Memory B cell (primary cell): ENCODE data around the gene GPANK1.
"Not testable (repeated sequence)": the region's sequence is repeated elsewhere in the genome, so short reads cannot be mapped to it uniquely, and the experiment has no call there.

Experiments
- ATAC-seq: fragments of 150-1000 bp; cut with Tn5 transposase; 2 replicates; pipeline ENCODE4 v1.10.0; 2021; ENCODE audit warnings: low read depth, mild to moderate bottlenecking, moderate library complexity
- DNase-seq, 2 donors: peaks; one replicate each; pipeline ENCODE4 v3.0.0; 2022; ENCODE audit warnings: low spot score in 2 of 2
- H3K27ac Mint-ChIP-seq: one replicate; pipeline ENCODE4 v1.8.0; 2022; ENCODE audit warnings: mild to moderate bottlenecking, moderate library complexity, mixed read lengths
- H3K27me3 Mint-ChIP-seq: one replicate; pipeline ENCODE4 v1.8.0; 2022; ENCODE audit warnings: mixed read lengths
- H3K36me3 Mint-ChIP-seq: one replicate; pipeline ENCODE4 v1.8.0; 2022; ENCODE audit warnings: mild to moderate bottlenecking, mixed read lengths
- H3K4me1 Mint-ChIP-seq: one replicate; pipeline ENCODE4 v1.8.0; 2022; ENCODE audit warnings: mixed read lengths
- H3K4me3 Mint-ChIP-seq: one replicate; pipeline ENCODE4 v1.8.0; 2022; ENCODE audit warnings: mild to moderate bottlenecking, moderate library complexity, mixed read lengths
- H3K9me3 Mint-ChIP-seq: one replicate; pipeline ENCODE4 v1.8.0; 2022; ENCODE audit warnings: mixed read lengths

Gene GPANK1

GRCh38 chr6:31664790-31665500, at the start of gene GPANK1:
Gene GPANK1 (minus strand): TSS chr6:31664997. CDS start chr6:31664478, 519 bp downstream.
- ATAC-seq (peak; percentile 39), DNase-seq (peak; percentile 75 to 79)
- H3K9me3 Mint-ChIP-seq = no peaks in the 10 kb centered on the region
- peaks cover 48% of the 10 kb centered on the region for H3K4me1 Mint-ChIP-seq
- H3K27me3 Mint-ChIP-seq = no peaks in the 10 kb centered on the region
- peak within 1 kb of the TSS; percentile 95 for H3K4me3 Mint-ChIP-seq
- H3K36me3 Mint-ChIP-seq = peaks cover 21% of the 10 kb centered on the region
- H3K27ac Mint-ChIP-seq = peak within 1 kb of the TSS; percentile 97

- Mint-ChIP-seq H3K9me3 (no peaks in the 10 kb centered on the region), H3K4me3 (no peak overlapping the region), H3K27me3 (no peaks in the 10 kb centered on the region), H3K4me1 (peaks cover 12% of the 10 kb centered on the region), H3K27ac (no peak overlapping the region), H3K36me3 (no peaks in the 10 kb centered on the region)
- DNase-seq = no peak
- no peak for ATAC-seq
These were observed 49.3 kb upstream of the GPANK1 start for GRCh38 chr6:31713991-31714684.

GRCh38 chr6:31713465-31713864, 48.7 kb upstream of the GPANK1 start:
- ATAC-seq = no peak
- Mint-ChIP-seq H3K4me1 (peaks cover 12% of the 10 kb centered on the region), H3K27ac (no peak overlapping the region), H3K4me3 (no peak overlapping the region), H3K36me3 (no peaks in the 10 kb centered on the region), H3K9me3 (no peaks in the 10 kb centered on the region), H3K27me3 (no peaks in the 10 kb centered on the region)
- DNase-seq = no peak

- Mint-ChIP-seq H3K4me3 (no peak overlapping the region), H3K36me3 (no peaks in the 10 kb centered on the region), H3K9me3 (no peaks in the 10 kb centered on the region), H3K27me3 (no peaks in the 10 kb centered on the region), H3K4me1 (peaks cover 12% of the 10 kb centered on the region), H3K27ac (no peak overlapping the region)
- ATAC-seq (peak; percentile 98), DNase-seq (peak in 1 of 2 donors; percentile 30)
These were observed 47.5 kb upstream of the GPANK1 start for GRCh38 chr6:31712296-31712695.

GRCh38 chr6:31711233-31711632, 46.4 kb upstream of the GPANK1 start:
- Mint-ChIP-seq H3K4me3 (no peak overlapping the region), H3K27me3 (no peaks in the 10 kb centered on the region), H3K36me3 (no peaks in the 10 kb centered on the region), H3K9me3 (no peaks in the 10 kb centered on the region), H3K4me1 (peaks cover 12% of the 10 kb centered on the region), H3K27ac (no peak overlapping the region)
- no peak for DNase-seq
- no peak for ATAC-seq

GRCh38 chr6:31710523-31711219, 45.9 kb upstream of the GPANK1 start:
- Mint-ChIP-seq H3K27ac (no peak overlapping the region), H3K4me3 (peak overlapping the region; percentile 52)
- no peak for ATAC-seq

GRCh38 chr6:31709157-31709556, 44.4 kb upstream of the GPANK1 start:
- not testable (repeated sequence) for DNase-seq, H3K36me3 Mint-ChIP-seq, H3K27me3 Mint-ChIP-seq, ATAC-seq, H3K4me3 Mint-ChIP-seq, H3K27ac Mint-ChIP-seq, H3K9me3 Mint-ChIP-seq
- H3K4me1 Mint-ChIP-seq = peaks cover 12% of the 10 kb centered on the region

More at GRCh38 chr6:31710523-31711219, 45.9 kb upstream of the GPANK1 start:
- peaks cover 12% of the 10 kb centered on the region for H3K4me1 Mint-ChIP-seq
- no peaks in the 10 kb centered on the region for H3K27me3 Mint-ChIP-seq
- no peak for DNase-seq
- H3K9me3 Mint-ChIP-seq = no peaks in the 10 kb centered on the region
- no peaks in the 10 kb centered on the region for H3K36me3 Mint-ChIP-seq

GRCh38 chr6:31708224-31708623, 43.4 kb upstream of the GPANK1 start:
- Mint-ChIP-seq H3K36me3 (no peaks in the 10 kb centered on the region), H3K4me3 (no peak overlapping the region), H3K4me1 (peaks cover 14% of the 10 kb centered on the region), H3K9me3 (no peaks in the 10 kb centered on the region), H3K27me3 (no peaks in the 10 kb centered on the region), H3K27ac (no peak overlapping the region)
- ATAC-seq = no peak
- DNase-seq = no peak

- ATAC-seq = no peak
- Mint-ChIP-seq H3K27ac (no peak overlapping the region), H3K9me3 (no peaks in the 10 kb centered on the region), H3K4me1 (peaks cover 14% of the 10 kb centered on the region), H3K36me3 (no peaks in the 10 kb centered on the region), H3K27me3 (no peaks in the 10 kb centered on the region), H3K4me3 (no peak overlapping the region)
- DNase-seq = no peak
These were observed 42.9 kb upstream of the GPANK1 start for GRCh38 chr6:31707701-31708100.

- H3K27me3 Mint-ChIP-seq = no peaks in the 10 kb centered on the region
- ATAC-seq (no peak), DNase-seq (no peak)
- H3K27ac Mint-ChIP-seq = no peak within 1 kb of the TSS
- H3K36me3 Mint-ChIP-seq = no peaks in the 10 kb centered on the region
- H3K4me3 Mint-ChIP-seq = no peak within 1 kb of the TSS
- peaks cover 19% of the 10 kb centered on the region for H3K4me1 Mint-ChIP-seq
- H3K9me3 Mint-ChIP-seq = no peaks in the 10 kb centered on the region
These were observed 41.8 kb upstream of the GPANK1 start, which contains the start of gene LY6G6F for GRCh38 chr6:31706599-31706998. Gene LY6G6F (plus strand): TSS chr6:31706866. CDS start chr6:31706907, 41 bp downstream.

GRCh38 chr6:31705931-31706330, 41.1 kb upstream of the GPANK1 start:
- no peaks in the 10 kb centered on the region for H3K36me3 Mint-ChIP-seq
- H3K4me1 Mint-ChIP-seq = peaks cover 22% of the 10 kb centered on the region
- DNase-seq (no peak), ATAC-seq (no peak)
- H3K9me3 Mint-ChIP-seq = no peaks in the 10 kb centered on the region
- H3K27me3 Mint-ChIP-seq = no peaks in the 10 kb centered on the region
- no peak overlapping the region for H3K4me3 Mint-ChIP-seq
- H3K27ac Mint-ChIP-seq = no peak overlapping the region

GRCh38 chr6:31702819-31703716, 38.3 kb upstream of the GPANK1 start, which contains the start of gene ABHD16A:
Gene ABHD16A (minus strand): TSS chr6:31703324. CDS start chr6:31703281, 43 bp downstream.
- ATAC-seq = peak; percentile 95
- Mint-ChIP-seq H3K27me3 (no peaks in the 10 kb centered on the region), H3K4me3 (peak within 1 kb of the TSS; percentile 99), H3K36me3 (no peaks in the 10 kb centered on the region), H3K27ac (peak within 1 kb of the TSS; percentile 97), H3K9me3 (no peaks in the 10 kb centered on the region), H3K4me1 (peaks cover 17% of the 10 kb centered on the region)
- DNase-seq = peak; percentile 93 to 95

- H3K27me3 Mint-ChIP-seq = no peaks in the 10 kb centered on the region
- peaks cover 3% of the 10 kb centered on the region for H3K36me3 Mint-ChIP-seq
- DNase-seq (no peak), ATAC-seq (no peak)
- peak overlapping the region; percentile 97 for H3K27ac Mint-ChIP-seq
- peaks cover 21% of the 10 kb centered on the region for H3K4me1 Mint-ChIP-seq
- H3K4me3 Mint-ChIP-seq = peak overlapping the region; percentile 99
- no peaks in the 10 kb centered on the region for H3K9me3 Mint-ChIP-seq
These were observed 37.6 kb upstream of the GPANK1 start for GRCh38 chr6:31702405-31702818.
